Endothelial cell of hepatic sinusoid (primary cell): ENCODE data around the gene HDAC4.

Experiments
- in situ Hi-C: cut with HindIII; loops from 2 replicates; pipeline ENCODE4 v1.10.0; 2017; ENCODE audit warnings: low sequenced_read_pairs

HDAC4 gene

GRCh38 chr2:239386001-239386670 lies 14.7 kb downstream of the HDAC4 start:
- in situ Hi-C loops, result no loop called here

DNA sequence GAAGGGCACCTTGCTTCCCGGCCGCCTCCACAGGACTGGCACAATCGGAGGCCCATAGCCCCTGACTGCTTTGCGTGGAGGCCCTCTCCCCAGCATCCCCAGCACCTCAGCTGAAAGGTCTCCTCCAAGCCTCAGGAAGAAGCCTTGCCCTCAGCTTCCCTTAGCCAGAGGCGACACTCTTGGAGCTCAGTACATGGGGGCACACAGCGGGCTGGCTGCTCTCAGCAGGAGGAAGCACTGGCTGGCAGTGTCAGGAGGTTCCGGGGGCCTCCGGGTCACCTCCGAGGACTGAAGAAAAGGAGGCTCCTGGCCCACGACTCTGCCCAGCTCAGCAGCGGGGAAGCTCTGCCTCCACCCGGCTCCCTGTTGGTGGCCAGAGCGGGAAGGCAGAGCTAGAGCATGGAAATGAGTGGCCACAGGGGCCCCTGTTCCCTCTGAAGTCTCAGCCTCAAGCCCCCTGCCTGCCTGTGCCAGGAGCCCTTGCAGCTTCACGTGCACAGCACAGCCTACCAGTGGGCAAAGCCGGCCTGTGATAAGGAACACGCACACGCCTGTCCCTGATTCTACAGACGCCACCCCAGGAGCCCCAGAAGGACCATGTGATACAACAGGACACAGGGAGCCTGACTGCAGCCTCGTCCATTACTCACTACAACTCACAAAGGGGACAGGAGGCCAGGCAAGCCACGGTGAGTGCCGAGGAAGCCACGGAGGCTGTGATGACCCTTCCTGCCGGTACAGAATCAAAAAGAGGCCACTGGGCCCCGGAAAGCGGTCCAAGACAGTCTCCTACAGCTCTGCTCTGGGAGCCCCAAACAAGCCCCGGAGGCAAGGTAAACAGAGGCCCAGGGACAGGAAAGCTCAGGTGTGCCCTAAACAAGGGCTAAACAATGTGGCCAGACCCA lies 15.5 kb downstream of the HDAC4 start:
- in situ Hi-C loops, result no loop called here

GRCh38 chr2:239383759-239384156 lies 17.1 kb downstream of the HDAC4 start:
- in situ Hi-C loops, result no loop called here

- in situ Hi-C loops, result no loop called here
Observed at GRCh38 chr2:239383036-239383758, 17.6 kb downstream of the HDAC4 start.

- in situ Hi-C loops, result no loop called here
Observed at GRCh38 chr2:239382384-239382880, 18.4 kb downstream of the HDAC4 start.

GRCh38 chr2:239381709-239382134 lies 19.1 kb downstream of the HDAC4 start:
- in situ Hi-C loops, result no loop called here

GRCh38 chr2:239380831-239381708 lies 19.8 kb downstream of the HDAC4 start:
- in situ Hi-C loops, result no loop called here

DNA sequence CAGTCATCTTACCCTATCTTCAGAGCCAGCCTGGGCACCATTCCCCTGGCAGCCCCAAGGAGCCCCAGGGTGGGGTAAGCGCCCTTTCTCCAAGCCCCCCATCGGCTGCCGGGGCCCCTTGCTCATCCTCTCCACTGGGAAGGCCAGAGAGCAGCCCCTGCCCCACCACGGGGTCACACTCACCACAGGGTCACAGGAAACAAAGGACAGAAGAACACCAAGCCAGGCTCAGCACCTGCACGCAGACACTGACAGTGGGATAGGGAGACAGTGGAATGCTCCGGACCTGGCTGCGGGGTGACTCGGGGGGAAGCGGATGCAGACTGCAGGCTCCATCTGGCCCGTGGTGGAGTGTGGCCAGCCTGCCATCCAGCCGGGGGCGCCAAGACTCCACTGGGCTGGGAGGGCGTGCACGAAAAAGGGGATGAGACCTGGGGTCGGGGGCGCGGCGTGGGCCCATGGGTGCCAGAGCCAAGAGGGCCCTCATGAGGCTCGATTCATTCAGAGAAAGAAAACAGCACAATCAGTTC lies 21.1 kb downstream of the HDAC4 start:
- in situ Hi-C loops, result no loop called here

GRCh38 chr2:239378918-239379640 lies 21.7 kb downstream of the HDAC4 start:
- in situ Hi-C loops, result no loop called here

DNA sequence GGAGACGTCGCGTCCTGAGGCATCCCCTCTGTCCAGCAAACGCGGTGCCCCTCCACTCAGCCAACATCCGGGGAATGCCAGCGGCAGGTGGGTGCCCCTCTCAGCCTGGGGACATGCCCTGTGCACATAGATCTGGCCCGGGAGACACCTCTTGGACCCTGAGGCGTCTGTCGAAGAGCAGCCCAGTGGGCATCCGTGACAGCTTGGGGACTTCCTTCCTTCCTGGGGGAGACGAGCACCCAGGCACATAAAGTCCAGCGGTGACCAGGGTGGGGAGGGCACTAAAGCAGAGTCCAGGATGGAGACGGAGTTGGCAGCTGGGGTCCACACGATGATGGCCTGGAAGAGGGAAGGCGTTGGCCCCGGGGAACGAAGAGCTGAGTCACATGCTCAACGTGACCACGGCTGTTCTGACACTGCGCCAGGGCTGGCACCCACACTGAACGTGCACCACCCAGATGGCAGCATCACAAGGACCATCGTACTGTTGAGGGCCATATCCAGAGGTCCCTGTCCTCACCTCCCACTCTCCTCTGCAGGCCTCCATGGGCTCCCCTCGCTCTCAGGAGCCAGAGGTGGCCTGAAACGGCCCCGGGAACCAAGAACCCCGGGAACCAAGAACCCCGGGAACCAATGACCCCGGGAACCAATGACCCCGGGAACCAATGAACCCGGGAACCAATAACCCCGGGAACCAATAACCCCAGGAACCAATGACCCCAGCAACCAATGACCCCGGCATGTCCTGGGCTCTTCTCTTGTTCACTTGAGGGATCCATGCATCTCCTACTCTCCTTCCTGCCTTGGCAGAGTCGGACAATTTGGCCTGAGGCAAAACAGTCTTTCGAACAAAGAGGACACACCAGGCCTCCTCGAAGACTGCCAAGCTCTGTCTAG lies 22.6 kb downstream of the HDAC4 start:
- in situ Hi-C loops, result no loop called here

GRCh38 chr2:239377591-239377990 lies 23.2 kb downstream of the HDAC4 start:
- in situ Hi-C loops, result no loop called here

- in situ Hi-C loops, result no loop called here
Observed at GRCh38 chr2:239376942-239377531, 23.8 kb downstream of the HDAC4 start.

GRCh38 chr2:239376351-239376750 lies 24.5 kb downstream of the HDAC4 start:
- in situ Hi-C loops, result no loop called here

DNA sequence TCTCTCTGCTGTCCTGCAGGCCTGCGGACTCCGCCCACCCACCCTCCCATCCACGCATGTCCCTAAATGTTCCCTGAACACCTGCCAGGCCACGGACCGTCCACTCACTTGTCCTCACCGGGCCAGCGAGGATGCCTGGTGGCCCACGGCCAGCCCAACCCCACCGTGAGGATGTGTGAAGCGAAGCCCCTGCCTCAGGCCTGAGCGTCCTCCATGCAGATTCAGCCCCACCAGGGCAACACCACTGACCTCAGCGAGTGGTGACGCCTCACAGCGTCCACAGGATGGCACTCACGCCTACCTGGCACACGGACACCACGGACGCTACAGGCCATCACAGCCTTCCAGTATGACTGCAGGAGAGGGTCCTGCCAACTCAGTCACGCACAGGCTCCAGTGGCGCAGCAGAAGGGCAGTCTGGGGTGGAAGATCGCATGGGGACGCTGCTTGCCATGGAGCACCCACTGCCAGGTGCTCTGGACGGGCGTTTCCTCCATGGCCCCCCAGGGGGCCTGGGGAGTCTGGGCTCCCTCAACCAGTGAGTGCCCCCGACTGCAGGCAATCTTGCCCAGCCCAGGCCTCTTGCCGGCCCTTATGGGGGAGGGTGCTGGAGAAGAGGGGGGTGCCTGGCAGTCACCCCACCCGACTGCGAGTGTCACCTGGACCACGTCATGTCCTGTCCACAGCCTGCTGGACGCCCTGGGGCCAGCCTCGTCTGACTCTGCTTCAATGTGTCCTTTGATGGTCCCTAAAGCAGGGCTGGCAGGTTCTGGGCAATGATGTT lies 25.4 kb downstream of the HDAC4 start:
- in situ Hi-C loops, result no loop called here

- in situ Hi-C loops, result no loop called here
Observed at GRCh38 chr2:239374896-239375277, 25.9 kb downstream of the HDAC4 start.

- in situ Hi-C loops, result no loop called here
Observed at GRCh38 chr2:239372835-239373234, 28.0 kb downstream of the HDAC4 start.
